Astrocyte (in vitro differentiated cells and primary cell): Measurements from ENCODE around the gene GRIP1. TPM values are rescaled to one million over a fixed set of nuclear protein-coding genes. Genes with fewer than 3 reads are reported as not detected.

Experiments used
- DNase-seq: peaks from one replicate; pipeline ENCODE4 v3.0.0-alpha.2; 2010; ENCODE audit warnings: low read depth
- FAIRE-seq: peaks from 2 replicates; lab custom pipeline; 2011; peaks lifted over from hg19 to GRCh38; lab: Jason Lieb, UNC
- H2AFZ ChIP-seq: 2 replicates; pipeline ENCODE4 v1.6.0; 2012; ENCODE audit warnings: low read depth, low read length, inconsistent platforms
- H3K27ac ChIP-seq: 2 replicates; pipeline ENCODE4 v1.5.1; 2011; ENCODE audit warnings: low read depth, low read length, inconsistent platforms
- H3K27me3 ChIP-seq: 2 replicates; pipeline ENCODE4 v1.6.0; 2011; ENCODE audit warnings: low read length, inconsistent platforms; ENCODE audit not compliant: insufficient read depth
- H3K36me3 ChIP-seq: 2 replicates; pipeline ENCODE4 v1.5.1; 2011; ENCODE audit warnings: low read length, inconsistent platforms; ENCODE audit not compliant: insufficient read depth
- H3K4me1 ChIP-seq: 2 replicates; pipeline ENCODE4 v1.5.1; 2011; ENCODE audit warnings: low read length, inconsistent platforms; ENCODE audit not compliant: insufficient read depth
- H3K4me2 ChIP-seq: 2 replicates; pipeline ENCODE4 v1.6.0; 2012; ENCODE audit warnings: low read length, inconsistent platforms
- H3K4me3 ChIP-seq: 2 replicates; pipeline ENCODE4 v1.5.1; 2011; ENCODE audit warnings: low read depth, mild to moderate bottlenecking, low read length, inconsistent platforms; ENCODE audit not compliant: insufficient read depth
- H3K79me2 ChIP-seq: 2 replicates; pipeline ENCODE4 v1.6.0; 2012; ENCODE audit warnings: mild to moderate bottlenecking, low read length, inconsistent platforms; ENCODE audit not compliant: insufficient read depth
- H3K9ac ChIP-seq: 2 replicates; pipeline ENCODE4 v1.6.0; 2012; ENCODE audit warnings: mild to moderate bottlenecking, low read length, inconsistent platforms
- H3K9me3 ChIP-seq: 2 replicates; pipeline ENCODE4 v1.5.1; 2012; ENCODE audit warnings: low read depth, mild to moderate bottlenecking, low read length, inconsistent platforms; ENCODE audit not compliant: insufficient read depth
- H4K20me1 ChIP-seq: 2 replicates; pipeline ENCODE4 v1.6.0; 2012; ENCODE audit warnings: low read length, inconsistent platforms; ENCODE audit not compliant: insufficient read depth
- H3K27ac Mint-ChIP-seq: one replicate; pipeline ENCODE4 v1.8.0; 2021; ENCODE audit warnings: mild to moderate bottlenecking, mixed read lengths; ENCODE audit not compliant: unreplicated experiment
- H3K27me3 Mint-ChIP-seq: one replicate; pipeline ENCODE4 v1.8.0; 2021; ENCODE audit warnings: low read depth, mixed read lengths; ENCODE audit not compliant: unreplicated experiment
- H3K36me3 Mint-ChIP-seq: one replicate; pipeline ENCODE4 v1.8.0; 2021; ENCODE audit warnings: low read depth, mixed read lengths; ENCODE audit not compliant: unreplicated experiment
- H3K4me1 Mint-ChIP-seq: one replicate; pipeline ENCODE4 v1.8.0; 2021; ENCODE audit warnings: low read depth, mixed read lengths; ENCODE audit not compliant: unreplicated experiment
- H3K4me3 Mint-ChIP-seq: one replicate; pipeline ENCODE4 v1.8.0; 2021; ENCODE audit warnings: mild to moderate bottlenecking, moderate library complexity, mixed read lengths; ENCODE audit not compliant: unreplicated experiment
- H3K9me3 Mint-ChIP-seq: one replicate; pipeline ENCODE4 v1.8.0; 2021; ENCODE audit warnings: mild to moderate bottlenecking, mixed read lengths; ENCODE audit not compliant: unreplicated experiment
- CTCF ChIP-seq: IDR thresholded peaks from 2 replicates; pipeline ENCODE4 v1.5.1; 2011; ENCODE audit warnings: low read depth, mild to moderate bottlenecking, inconsistent platforms, low read length, moderate library complexity; ENCODE audit not compliant: insufficient read depth
- EZH2 ChIP-seq: IDR thresholded peaks from 2 replicates; pipeline ENCODE4 v1.6.1; 2012; ENCODE audit warnings: mild to moderate bottlenecking, low read length, inconsistent platforms; ENCODE audit not compliant: insufficient read depth
- total RNA-seq: library from RNA; stranded (reverse); gene quantifications from 2 replicates; pipeline ENCODE4 v1.2.1, GENCODE V29; 2021

GRIP1 gene
- total RNA-seq, 1 donor from 2014 or later = 16.7 TPM

- FAIRE-seq = no peak
- Histone ChIP-seq H3K27ac (no peak overlapping the region), H3K9me3 (no peaks in the 10 kb centered on the region), H3K9ac (no peak overlapping the region), H3K27me3 (no peaks in the 10 kb centered on the region), H2AFZ (no peak overlapping the region), H4K20me1 (no peaks in the 10 kb centered on the region), H3K4me2 (no peak overlapping the region), H3K4me3 (no peak overlapping the region), H3K36me3 (no peaks in the 10 kb centered on the region), H3K4me1 (no peaks in the 10 kb centered on the region), H3K79me2 (no peaks in the 10 kb centered on the region)
- no peak for DNase-seq
- H3K4me1 Mint-ChIP-seq = peaks cover 4% of the 10 kb centered on the region
- no peaks in the 10 kb centered on the region for H3K27me3 Mint-ChIP-seq
- no peaks in the 10 kb centered on the region for H3K9me3 Mint-ChIP-seq
- H3K27ac Mint-ChIP-seq = no peak overlapping the region
- H3K36me3 Mint-ChIP-seq = peaks cover 12% of the 10 kb centered on the region
- TF ChIP-seq CTCF (no peak), EZH2 (no peak)
- no peak overlapping the region for H3K4me3 Mint-ChIP-seq
Measured at GRCh38 chr12:66367015-66367667, 311.7 kb downstream of the GRIP1 start.

- Histone ChIP-seq H3K27me3 (no peaks in the 10 kb centered on the region), H3K9ac (no peak overlapping the region), H3K36me3 (no peaks in the 10 kb centered on the region), H2AFZ (no peak overlapping the region), H3K4me3 (no peak overlapping the region), H3K4me2 (no peak overlapping the region), H4K20me1 (no peaks in the 10 kb centered on the region), H3K4me1 (no peaks in the 10 kb centered on the region), H3K9me3 (no peaks in the 10 kb centered on the region), H3K27ac (no peak overlapping the region), H3K79me2 (no peaks in the 10 kb centered on the region)
- Mint-ChIP-seq H3K4me3 (no peak overlapping the region), H3K27ac (no peak overlapping the region), H3K27me3 (no peaks in the 10 kb centered on the region), H3K36me3 (peaks cover 6% of the 10 kb centered on the region), H3K9me3 (no peaks in the 10 kb centered on the region), H3K4me1 (peaks cover 4% of the 10 kb centered on the region)
- TF ChIP-seq CTCF (no peak), EZH2 (no peak)
- DNase-seq (no peak), FAIRE-seq (no peak)
Measured at GRCh38 chr12:66365718-66366490, 313.0 kb downstream of the GRIP1 start.

- Histone ChIP-seq H3K27ac (no peak overlapping the region), H3K27me3 (no peaks in the 10 kb centered on the region), H3K9me3 (no peaks in the 10 kb centered on the region), H3K4me3 (no peak overlapping the region), H3K36me3 (no peaks in the 10 kb centered on the region), H3K9ac (no peak overlapping the region), H3K79me2 (no peaks in the 10 kb centered on the region), H2AFZ (no peak overlapping the region), H3K4me2 (no peak overlapping the region), H3K4me1 (no peaks in the 10 kb centered on the region), H4K20me1 (no peaks in the 10 kb centered on the region)
- Mint-ChIP-seq H3K4me1 (peaks cover 4% of the 10 kb centered on the region), H3K9me3 (no peaks in the 10 kb centered on the region), H3K36me3 (peaks cover 3% of the 10 kb centered on the region), H3K27ac (no peak overlapping the region), H3K27me3 (no peaks in the 10 kb centered on the region), H3K4me3 (no peak overlapping the region)
- FAIRE-seq = no peak
- TF ChIP-seq EZH2 (no peak), CTCF (no peak)
- DNase-seq = no peak
Measured at GRCh38 chr12:66361703-66362102, 317.2 kb downstream of the GRIP1 start.
